ENCODE measurements around the gene OR56B4. TPM values are rescaled to one million over a fixed set of nuclear protein-coding genes. Genes with fewer than 3 reads are reported as not detected.
"Not testable (repeated sequence)": the region's sequence is repeated elsewhere in the genome, so short reads cannot be mapped to it uniquely, and the experiment has no call there.

The OR56B4 gene
- total RNA-seq, 1 donor from 2014 or later, result not detected

GRCh38 chr11:6142936-6143335 is 35.5 kb downstream of the OR56B4 start:
- no peak overlapping the region for H3K27ac Mint-ChIP-seq (ENCODE audit: unreplicated experiment)
- no peaks in the 10 kb centered on the region for H3K27me3 Mint-ChIP-seq (ENCODE audit: unreplicated experiment)
- no peaks in the 10 kb centered on the region for H3K36me3 Mint-ChIP-seq (ENCODE audit: low read depth, unreplicated experiment)
- H3K4me3 Mint-ChIP-seq (ENCODE audit: unreplicated experiment), result no peak overlapping the region
- H3K9me3 Mint-ChIP-seq (ENCODE audit: unreplicated experiment), result no peaks in the 10 kb centered on the region
- TF ChIP-seq CTCF (IDR thresholded peaks at IDR 0.05; ENCODE audit: unreplicated experiment), result no peak
- no peaks in the 10 kb centered on the region for H3K4me1 Mint-ChIP-seq (ENCODE audit: unreplicated experiment)
- no peak for DNase-seq (ENCODE audit: low spot score)

- not testable (repeated sequence) for H3K9me3 Mint-ChIP-seq (ENCODE audit: unreplicated experiment); H3K27me3 Mint-ChIP-seq (ENCODE audit: unreplicated experiment); H3K27ac Mint-ChIP-seq (ENCODE audit: unreplicated experiment); DNase-seq (ENCODE audit: low spot score); H3K4me1 Mint-ChIP-seq (ENCODE audit: unreplicated experiment); H3K4me3 Mint-ChIP-seq (ENCODE audit: unreplicated experiment); H3K36me3 Mint-ChIP-seq (ENCODE audit: low read depth, unreplicated experiment)
Measured at GRCh38 chr11:6143737-6144136, 36.3 kb downstream of the OR56B4 start.

GRCh38 chr11:6151117-6151516 is 43.6 kb downstream of the OR56B4 start:
- Mint-ChIP-seq H3K27me3 (ENCODE audit: unreplicated experiment) (no peaks in the 10 kb centered on the region), H3K4me3 (ENCODE audit: unreplicated experiment) (no peak overlapping the region), H3K9me3 (ENCODE audit: unreplicated experiment) (no peaks in the 10 kb centered on the region), H3K4me1 (ENCODE audit: unreplicated experiment) (no peaks in the 10 kb centered on the region), H3K36me3 (ENCODE audit: low read depth, unreplicated experiment) (no peaks in the 10 kb centered on the region), H3K27ac (ENCODE audit: unreplicated experiment) (no peak overlapping the region)
- no peak for DNase-seq (ENCODE audit: low spot score)
- no peak for TF ChIP-seq CTCF (IDR thresholded peaks at IDR 0.05; ENCODE audit: unreplicated experiment)

- Mint-ChIP-seq H3K27me3 (ENCODE audit: unreplicated experiment) (no peaks in the 10 kb centered on the region), H3K4me3 (ENCODE audit: unreplicated experiment) (no peak overlapping the region), H3K36me3 (ENCODE audit: low read depth, unreplicated experiment) (no peaks in the 10 kb centered on the region), H3K4me1 (ENCODE audit: unreplicated experiment) (no peaks in the 10 kb centered on the region), H3K9me3 (ENCODE audit: unreplicated experiment) (no peaks in the 10 kb centered on the region), H3K27ac (ENCODE audit: unreplicated experiment) (no peak overlapping the region)
- TF ChIP-seq CTCF (IDR thresholded peaks at IDR 0.05; ENCODE audit: unreplicated experiment), result no peak
- DNase-seq (ENCODE audit: low spot score), result no peak
Measured at GRCh38 chr11:6152126-6152525, 44.6 kb downstream of the OR56B4 start.

GRCh38 chr11:6156628-6157359 is 49.3 kb downstream of the OR56B4 start:
- H3K27ac Mint-ChIP-seq (ENCODE audit: unreplicated experiment), result peak overlapping the region; percentile 11
- no peaks in the 10 kb centered on the region for H3K36me3 Mint-ChIP-seq (ENCODE audit: low read depth, unreplicated experiment)

More at GRCh38 chr11:6156628-6157359, 49.3 kb downstream of the OR56B4 start:
- Mint-ChIP-seq H3K9me3 (ENCODE audit: unreplicated experiment) (no peaks in the 10 kb centered on the region), H3K4me1 (ENCODE audit: unreplicated experiment) (no peaks in the 10 kb centered on the region), H3K27me3 (ENCODE audit: unreplicated experiment) (no peaks in the 10 kb centered on the region), H3K4me3 (ENCODE audit: unreplicated experiment) (no peak overlapping the region)
- no peak for DNase-seq (ENCODE audit: low spot score)
- TF ChIP-seq CTCF (IDR thresholded peaks at IDR 0.05; ENCODE audit: unreplicated experiment), result no peak

Other genes starting within 250 kb of the OR56B4 start
- gene OR52E8, start 250.0 kb upstream of the OR56B4 start, total RNA-seq (ENCODE audit: unreplicated experiment), result not detected
- gene OR52E4, start 227.1 kb upstream of the OR56B4 start, total RNA-seq (ENCODE audit: unreplicated experiment), result not detected
- not detected for gene OR52E5, start 214.5 kb upstream of the OR56B4 start, total RNA-seq (ENCODE audit: unreplicated experiment)
- not detected for gene OR56A3, start 165.4 kb upstream of the OR56B4 start, total RNA-seq (ENCODE audit: unreplicated experiment)
- not detected for gene OR56A5, start 139.2 kb upstream of the OR56B4 start, total RNA-seq (ENCODE audit: unreplicated experiment)
- not detected for gene OR52L1, start 120.7 kb upstream of the OR56B4 start, total RNA-seq (ENCODE audit: unreplicated experiment)
- gene OR56A4, start 100.7 kb upstream of the OR56B4 start, total RNA-seq (ENCODE audit: unreplicated experiment), result 0.13 TPM
- gene OR56A1, start 76.9 kb upstream of the OR56B4 start, total RNA-seq (ENCODE audit: unreplicated experiment), result 0.03 TPM
- gene OR52B2, start 62.6 kb downstream of the OR56B4 start, total RNA-seq (ENCODE audit: unreplicated experiment), result not detected
- gene OR52W1, start 91.5 kb downstream of the OR56B4 start, total RNA-seq (ENCODE audit: unreplicated experiment), result not detected
- not detected for gene C11orf42, start 97.9 kb downstream of the OR56B4 start, total RNA-seq (ENCODE audit: unreplicated experiment)
- gene FHIP1B, start 127.0 kb downstream of the OR56B4 start, total RNA-seq (ENCODE audit: unreplicated experiment), result 29.3 TPM
- not detected for gene CNGA4, start 131.4 kb downstream of the OR56B4 start, total RNA-seq (ENCODE audit: unreplicated experiment)
- gene CCKBR, start 152.2 kb downstream of the OR56B4 start, total RNA-seq (ENCODE audit: unreplicated experiment), result 0.64 TPM
- gene CAVIN3, start 212.8 kb downstream of the OR56B4 start, total RNA-seq (ENCODE audit: unreplicated experiment), result 91.0 TPM